Measurements from ENCODE around the gene CCR5AS.
A peak's percentile ranks its signal among the peaks of the same experiment; 100 is the strongest.

CCR5AS gene

GRCh38 chr3:46406788-46407611 lies at the start of gene CCR5AS, which contains the start of gene CCRL2:
CCR5AS (minus strand) TSS chr3:46407066.
CCRL2 (plus strand) TSS chr3:46407259; CDS start chr3:46408080, 821 bp downstream.
- no peaks in the 10 kb centered on the region for H3K9me3 ChIP-seq (replicated peaks; ENCODE audit: low read length)
- H3K27me3 ChIP-seq (ENCODE audit: control insufficient read depth, insufficient read depth, low read length): no peaks in the 10 kb centered on the region
- H3K4me2 ChIP-seq (ENCODE audit: low read length): peak within 1 kb of the TSS; percentile 75
- peak within 1 kb of the TSS; percentile 69 for H3K9ac ChIP-seq (ENCODE audit: low read depth, low read length)
- H3K4me1 ChIP-seq (ENCODE audit: control insufficient read depth, insufficient read depth, low read length): peaks cover 35% of the 10 kb centered on the region
- no peaks in the 10 kb centered on the region for H3K36me3 ChIP-seq (ENCODE audit: insufficient read depth, low read length)
- H3K4me3 ChIP-seq (ENCODE audit: low read length): peak within 1 kb of the TSS; percentile 55

GRCh38 chr3:46456118-46456517 lies 49.3 kb upstream of the CCR5AS start:
- H3K4me3 ChIP-seq (ENCODE audit: low read length): no peak overlapping the region
- H3K36me3 ChIP-seq (ENCODE audit: insufficient read depth, low read length): no peaks in the 10 kb centered on the region
- H3K4me2 ChIP-seq (ENCODE audit: low read length): no peak overlapping the region
- peaks cover 47% of the 10 kb centered on the region for H3K27me3 ChIP-seq (ENCODE audit: control insufficient read depth, insufficient read depth, low read length)
- no peaks in the 10 kb centered on the region for H3K4me1 ChIP-seq (ENCODE audit: control insufficient read depth, insufficient read depth, low read length)
- H3K9me3 ChIP-seq (replicated peaks; ENCODE audit: low read length): no peaks in the 10 kb centered on the region
- no peak overlapping the region for H3K9ac ChIP-seq (ENCODE audit: low read depth, low read length)

GRCh38 chr3:46455231-46456115 lies 48.6 kb upstream of the CCR5AS start:
- H3K4me2 ChIP-seq (ENCODE audit: low read length): no peak overlapping the region
- H3K9me3 ChIP-seq (replicated peaks; ENCODE audit: low read length): no peaks in the 10 kb centered on the region
- H3K4me3 ChIP-seq (ENCODE audit: low read length): no peak overlapping the region
- no peaks in the 10 kb centered on the region for H3K36me3 ChIP-seq (ENCODE audit: insufficient read depth, low read length)
- H3K27me3 ChIP-seq (ENCODE audit: control insufficient read depth, insufficient read depth, low read length): peaks cover 51% of the 10 kb centered on the region
- H3K4me1 ChIP-seq (ENCODE audit: control insufficient read depth, insufficient read depth, low read length): no peaks in the 10 kb centered on the region
- H3K9ac ChIP-seq (ENCODE audit: low read depth, low read length): no peak overlapping the region

GRCh38 chr3:46454606-46455005 lies 47.7 kb upstream of the CCR5AS start:
- Histone ChIP-seq H3K4me1 (ENCODE audit: control insufficient read depth, insufficient read depth, low read length) (no peaks in the 10 kb centered on the region), H3K36me3 (ENCODE audit: insufficient read depth, low read length) (no peaks in the 10 kb centered on the region), H3K9me3 (replicated peaks; ENCODE audit: low read length) (no peaks in the 10 kb centered on the region), H3K27me3 (ENCODE audit: control insufficient read depth, insufficient read depth, low read length) (peaks cover 48% of the 10 kb centered on the region), H3K9ac (ENCODE audit: low read depth, low read length) (no peak overlapping the region), H3K4me3 (ENCODE audit: low read length) (no peak overlapping the region), H3K4me2 (ENCODE audit: low read length) (no peak overlapping the region)

GRCh38 chr3:46454209-46454595 lies 47.3 kb upstream of the CCR5AS start:
- no peak overlapping the region for H3K4me3 ChIP-seq (ENCODE audit: low read length)
- H3K36me3 ChIP-seq (ENCODE audit: insufficient read depth, low read length): no peaks in the 10 kb centered on the region
- H3K4me1 ChIP-seq (ENCODE audit: control insufficient read depth, insufficient read depth, low read length): no peaks in the 10 kb centered on the region
- no peak overlapping the region for H3K4me2 ChIP-seq (ENCODE audit: low read length)
- no peaks in the 10 kb centered on the region for H3K9me3 ChIP-seq (replicated peaks; ENCODE audit: low read length)
- H3K9ac ChIP-seq (ENCODE audit: low read depth, low read length): no peak overlapping the region
- peaks cover 45% of the 10 kb centered on the region for H3K27me3 ChIP-seq (ENCODE audit: control insufficient read depth, insufficient read depth, low read length)

- Histone ChIP-seq H3K4me2 (ENCODE audit: low read length) (no peak overlapping the region), H3K9me3 (replicated peaks; ENCODE audit: low read length) (no peaks in the 10 kb centered on the region), H3K4me3 (ENCODE audit: low read length) (no peak overlapping the region), H3K9ac (ENCODE audit: low read depth, low read length) (no peak overlapping the region), H3K36me3 (ENCODE audit: insufficient read depth, low read length) (no peaks in the 10 kb centered on the region), H3K27me3 (ENCODE audit: control insufficient read depth, insufficient read depth, low read length) (peaks cover 46% of the 10 kb centered on the region), H3K4me1 (ENCODE audit: control insufficient read depth, insufficient read depth, low read length) (no peaks in the 10 kb centered on the region)
Observed at GRCh38 chr3:46453526-46454208, 46.8 kb upstream of the CCR5AS start.

- Histone ChIP-seq H3K9ac (ENCODE audit: low read depth, low read length) (no peak overlapping the region), H3K36me3 (ENCODE audit: insufficient read depth, low read length) (no peaks in the 10 kb centered on the region), H3K4me2 (ENCODE audit: low read length) (no peak overlapping the region), H3K27me3 (ENCODE audit: control insufficient read depth, insufficient read depth, low read length) (peaks cover 52% of the 10 kb centered on the region), H3K9me3 (replicated peaks; ENCODE audit: low read length) (no peaks in the 10 kb centered on the region), H3K4me1 (ENCODE audit: control insufficient read depth, insufficient read depth, low read length) (no peaks in the 10 kb centered on the region), H3K4me3 (ENCODE audit: low read length) (no peak overlapping the region)
Observed at GRCh38 chr3:46449755-46450552, 43.1 kb upstream of the CCR5AS start.

- Histone ChIP-seq H3K36me3 (ENCODE audit: insufficient read depth, low read length) (no peaks in the 10 kb centered on the region), H3K4me1 (ENCODE audit: control insufficient read depth, insufficient read depth, low read length) (no peaks in the 10 kb centered on the region), H3K27me3 (ENCODE audit: control insufficient read depth, insufficient read depth, low read length) (peaks cover 56% of the 10 kb centered on the region)
Observed at GRCh38 chr3:46448721-46449120, 41.9 kb upstream of the CCR5AS start.

GRCh38 chr3:46447228-46447985 lies 40.5 kb upstream of the CCR5AS start:
- Histone ChIP-seq H3K9me3 (replicated peaks; ENCODE audit: low read length) (no peaks in the 10 kb centered on the region), H3K4me1 (ENCODE audit: control insufficient read depth, insufficient read depth, low read length) (no peaks in the 10 kb centered on the region), H3K36me3 (ENCODE audit: insufficient read depth, low read length) (no peaks in the 10 kb centered on the region), H3K27me3 (ENCODE audit: control insufficient read depth, insufficient read depth, low read length) (peaks cover 48% of the 10 kb centered on the region), H3K4me3 (ENCODE audit: low read length) (no peak overlapping the region), H3K9ac (ENCODE audit: low read depth, low read length) (no peak overlapping the region), H3K4me2 (ENCODE audit: low read length) (no peak overlapping the region)

More at GRCh38 chr3:46448721-46449120, 41.9 kb upstream of the CCR5AS start:
- H3K4me2 ChIP-seq (ENCODE audit: low read length): no peak overlapping the region
- no peak overlapping the region for H3K9ac ChIP-seq (ENCODE audit: low read depth, low read length)
- no peaks in the 10 kb centered on the region for H3K9me3 ChIP-seq (replicated peaks; ENCODE audit: low read length)
- H3K4me3 ChIP-seq (ENCODE audit: low read length): no peak overlapping the region
